ENCODE data around the gene TM4SF1. TPM values are rescaled to one million over a fixed set of nuclear protein-coding genes. Genes with fewer than 3 reads are reported as not detected.

TM4SF1 gene
- total RNA-seq = not detected

GRCh38 chr3:149377408-149378364, at the start of gene TM4SF1:
TM4SF1 (minus strand) TSS chr3:149377649; CDS start chr3:149377547, 102 bp downstream.
- no peak for ATAC-seq
- POLR2A ChIA-PET = no interaction called here
- no peak within 1 kb of the TSS for H3K27ac Mint-ChIP-seq
- peaks cover 4% of the 10 kb centered on the region for H3K27me3 Mint-ChIP-seq
- CTCF ChIA-PET = no interaction called here
- DNase-seq = no peak
- no peaks in the 10 kb centered on the region for H3K9me3 Mint-ChIP-seq (ENCODE audit: low read depth)
- H3K4me3 Mint-ChIP-seq = no peak within 1 kb of the TSS
- no peaks in the 10 kb centered on the region for H3K4me1 Mint-ChIP-seq
- no peaks in the 10 kb centered on the region for H3K36me3 Mint-ChIP-seq (ENCODE audit: low read depth)
- intact Hi-C loops (cut with DNase I, micrococcal nuclease) = no loop called here

DNA sequence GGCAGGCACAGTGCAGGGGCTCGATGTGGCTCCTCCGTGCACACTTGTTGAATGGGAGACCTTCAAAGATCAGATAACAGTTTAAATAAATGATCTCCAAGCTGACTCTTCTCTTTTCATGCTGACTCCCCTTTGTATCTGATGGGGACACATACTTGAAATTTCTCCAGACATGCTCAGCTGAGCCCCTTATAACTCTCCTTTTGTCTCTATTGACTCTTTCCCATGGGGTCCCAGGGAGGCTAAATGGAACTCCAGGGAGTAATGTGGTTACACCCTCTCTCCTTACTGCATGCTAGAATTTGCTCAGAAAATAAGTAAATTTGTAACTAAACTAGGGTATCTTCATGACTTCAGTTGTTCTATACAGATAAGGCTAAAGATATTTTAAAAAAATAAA, 48.9 kb upstream of the TM4SF1 start:
- H3K4me1 Mint-ChIP-seq = no peaks in the 10 kb centered on the region
- H3K36me3 Mint-ChIP-seq (ENCODE audit: low read depth) = no peaks in the 10 kb centered on the region
- no peak overlapping the region for H3K27ac Mint-ChIP-seq
- intact Hi-C loops (cut with DNase I, micrococcal nuclease) = no loop called here
- ATAC-seq = no peak
- peaks cover 6% of the 10 kb centered on the region for H3K27me3 Mint-ChIP-seq
- CTCF ChIA-PET = no interaction called here
- POLR2A ChIA-PET = no interaction called here
- DNase-seq = no peak
- no peak overlapping the region for H3K4me3 Mint-ChIP-seq
- no peaks in the 10 kb centered on the region for H3K9me3 Mint-ChIP-seq (ENCODE audit: low read depth)

- Mint-ChIP-seq H3K27me3 (peaks cover 6% of the 10 kb centered on the region), H3K27ac (no peak overlapping the region), H3K36me3 (ENCODE audit: low read depth) (no peaks in the 10 kb centered on the region), H3K4me3 (no peak overlapping the region), H3K9me3 (ENCODE audit: low read depth) (no peaks in the 10 kb centered on the region), H3K4me1 (no peaks in the 10 kb centered on the region)
- intact Hi-C loops (cut with DNase I, micrococcal nuclease) = no loop called here
- CTCF ChIA-PET = interaction anchor here (1.1 kb wide), 1 partner anchor 8 kb away, joined by 4 read pairs; no protein-coding TSS in a partner anchor
- ATAC-seq = no peak
- POLR2A ChIA-PET = no interaction called here
- DNase-seq = no peak
Observed at GRCh38 chr3:149424918-149425317, 47.5 kb upstream of the TM4SF1 start.

GRCh38 chr3:149421764-149422163, 44.3 kb upstream of the TM4SF1 start:
- no peak overlapping the region for H3K4me3 Mint-ChIP-seq
- no peak overlapping the region for H3K27ac Mint-ChIP-seq
- no peak for ATAC-seq
- CTCF ChIA-PET = no interaction called here
- no peaks in the 10 kb centered on the region for H3K9me3 Mint-ChIP-seq (ENCODE audit: low read depth)
- peaks cover 7% of the 10 kb centered on the region for H3K27me3 Mint-ChIP-seq
- H3K4me1 Mint-ChIP-seq = no peaks in the 10 kb centered on the region
- POLR2A ChIA-PET = no interaction called here
- intact Hi-C loops (cut with DNase I, micrococcal nuclease) = no loop called here
- H3K36me3 Mint-ChIP-seq (ENCODE audit: low read depth) = no peaks in the 10 kb centered on the region
- no peak for DNase-seq

DNA sequence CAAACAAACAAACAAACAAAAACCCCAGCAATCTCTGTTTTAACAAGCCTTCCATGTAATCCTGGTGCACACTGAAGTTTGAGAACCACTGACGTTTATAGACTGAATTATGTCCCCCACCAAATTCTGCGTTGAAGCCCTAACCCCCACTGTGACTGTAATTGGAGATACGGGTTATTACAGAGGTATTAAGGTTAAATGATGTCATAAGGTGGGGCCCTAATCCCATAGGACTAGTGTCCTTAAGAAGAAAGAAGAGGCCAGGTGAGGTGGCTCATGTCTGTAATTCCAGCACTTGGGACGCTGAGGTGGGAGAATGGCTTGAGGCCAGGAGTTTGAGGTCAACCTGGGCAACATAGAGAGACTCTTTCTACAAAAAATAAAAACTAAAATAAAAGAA, 42.4 kb upstream of the TM4SF1 start:
- Mint-ChIP-seq H3K9me3 (ENCODE audit: low read depth) (no peaks in the 10 kb centered on the region), H3K4me1 (no peaks in the 10 kb centered on the region), H3K4me3 (no peak overlapping the region), H3K27ac (no peak overlapping the region), H3K27me3 (peaks cover 9% of the 10 kb centered on the region), H3K36me3 (ENCODE audit: low read depth) (no peaks in the 10 kb centered on the region)
- intact Hi-C loops (cut with DNase I, micrococcal nuclease) = no loop called here
- no peak for DNase-seq
- no peak for ATAC-seq
- ChIA-PET CTCF (interaction anchor here (0.7 kb wide), 1 partner anchor 816 kb away, joined by 4 read pairs; no protein-coding TSS in a partner anchor), POLR2A (no interaction called here)

GRCh38 chr3:149417727-149418126, 40.3 kb upstream of the TM4SF1 start:
- DNase-seq = no peak
- H3K4me1 Mint-ChIP-seq = no peaks in the 10 kb centered on the region
- no peak overlapping the region for H3K27ac Mint-ChIP-seq
- no peaks in the 10 kb centered on the region for H3K36me3 Mint-ChIP-seq (ENCODE audit: low read depth)
- ATAC-seq = no peak
- no peak overlapping the region for H3K4me3 Mint-ChIP-seq
- no peaks in the 10 kb centered on the region for H3K9me3 Mint-ChIP-seq (ENCODE audit: low read depth)
- H3K27me3 Mint-ChIP-seq = peaks cover 6% of the 10 kb centered on the region
- intact Hi-C loops (cut with DNase I, micrococcal nuclease) = no loop called here
- ChIA-PET POLR2A (no interaction called here), CTCF (no interaction called here)

DNA sequence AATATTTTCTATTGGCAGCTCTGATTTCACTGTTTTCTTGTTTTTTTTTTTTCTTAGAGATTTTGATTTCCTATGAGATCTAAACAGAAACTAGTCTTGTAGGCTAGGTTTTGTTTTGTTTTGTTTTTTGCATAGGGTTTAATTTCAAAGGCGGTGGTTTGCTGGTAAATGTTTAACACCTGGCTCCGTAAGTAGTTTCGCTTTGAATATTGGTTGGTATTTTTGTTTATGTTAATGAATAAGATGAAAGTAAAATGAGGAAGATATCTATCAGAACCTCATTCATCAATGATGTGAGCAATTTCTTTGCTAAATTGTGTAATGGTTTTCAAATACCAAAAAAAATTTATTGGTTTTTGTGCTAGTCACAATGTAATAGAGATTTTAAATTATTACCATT, 39.7 kb upstream of the TM4SF1 start:
- Mint-ChIP-seq H3K27ac (no peak overlapping the region), H3K4me1 (no peaks in the 10 kb centered on the region), H3K27me3 (peaks cover 5% of the 10 kb centered on the region), H3K4me3 (no peak overlapping the region), H3K9me3 (ENCODE audit: low read depth) (no peaks in the 10 kb centered on the region), H3K36me3 (ENCODE audit: low read depth) (no peaks in the 10 kb centered on the region)
- intact Hi-C loops (cut with DNase I, micrococcal nuclease) = no loop called here
- DNase-seq (no peak), ATAC-seq (no peak)
- CTCF ChIA-PET = interaction anchor here (1.2 kb wide), 1 partner anchor 8 kb away, joined by 4 read pairs; no protein-coding TSS in a partner anchor
- POLR2A ChIA-PET = no interaction called here

- ATAC-seq (no peak), DNase-seq (no peak)
- Mint-ChIP-seq H3K27me3 (peaks cover 5% of the 10 kb centered on the region), H3K36me3 (ENCODE audit: low read depth) (no peaks in the 10 kb centered on the region), H3K4me1 (no peaks in the 10 kb centered on the region), H3K27ac (no peak overlapping the region), H3K9me3 (ENCODE audit: low read depth) (no peaks in the 10 kb centered on the region), H3K4me3 (no peak overlapping the region)
- CTCF ChIA-PET = interaction anchor here (0.6 to 0.7 kb wide), 2 partner anchors 54 to 95 kb away, joined by 3 to 4 read pairs; no protein-coding TSS in a partner anchor
- POLR2A ChIA-PET = no interaction called here
- intact Hi-C loops (cut with DNase I, micrococcal nuclease) = no loop called here
Observed at GRCh38 chr3:149415484-149415883, 38.0 kb upstream of the TM4SF1 start.

GRCh38 chr3:149414557-149415231, 37.2 kb upstream of the TM4SF1 start:
- H3K4me1 Mint-ChIP-seq = no peaks in the 10 kb centered on the region
- POLR2A ChIA-PET = no interaction called here
- intact Hi-C loops (cut with DNase I, micrococcal nuclease) = no loop called here
- DNase-seq (no peak), ATAC-seq (no peak)
- H3K9me3 Mint-ChIP-seq (ENCODE audit: low read depth) = no peaks in the 10 kb centered on the region
- H3K27ac Mint-ChIP-seq = no peak overlapping the region
- CTCF ChIA-PET = interaction anchor here (0.6 kb wide), 1 partner anchor 96 kb away, joined by 4 read pairs; no protein-coding TSS in a partner anchor
- H3K27me3 Mint-ChIP-seq = peaks cover 5% of the 10 kb centered on the region
- H3K4me3 Mint-ChIP-seq = no peak overlapping the region
- H3K36me3 Mint-ChIP-seq (ENCODE audit: low read depth) = no peaks in the 10 kb centered on the region

DNA sequence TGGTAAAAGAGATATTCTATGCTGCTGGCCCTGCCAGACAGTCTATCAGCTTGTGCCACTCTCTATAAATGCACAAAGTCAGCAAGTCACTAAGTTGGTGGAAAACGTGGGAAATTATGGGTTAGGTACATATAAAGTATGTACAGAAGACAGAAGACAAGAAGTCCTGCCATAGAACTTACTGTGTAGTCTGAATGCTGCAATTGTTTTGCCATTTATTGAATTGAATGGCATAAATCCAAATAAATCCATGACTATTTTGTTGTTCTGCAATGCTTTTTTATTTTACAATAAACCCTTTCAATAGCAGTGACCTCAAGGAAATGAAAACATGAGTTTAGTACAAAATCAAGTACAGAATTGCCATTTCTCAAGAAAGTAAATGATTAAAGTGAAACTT, 34.1 kb upstream of the TM4SF1 start:
- DNase-seq (no peak), ATAC-seq (no peak)
- Mint-ChIP-seq H3K27me3 (peaks cover 2% of the 10 kb centered on the region), H3K36me3 (ENCODE audit: low read depth) (no peaks in the 10 kb centered on the region), H3K4me3 (no peak overlapping the region), H3K4me1 (no peaks in the 10 kb centered on the region), H3K27ac (no peak overlapping the region), H3K9me3 (ENCODE audit: low read depth) (no peaks in the 10 kb centered on the region)
- CTCF ChIA-PET = no interaction called here
- intact Hi-C loops (cut with DNase I, micrococcal nuclease) = no loop called here
- POLR2A ChIA-PET = no interaction called here

GRCh38 chr3:149409351-149409750, 31.9 kb upstream of the TM4SF1 start:
- Mint-ChIP-seq H3K4me3 (no peak overlapping the region), H3K27me3 (no peaks in the 10 kb centered on the region), H3K4me1 (no peaks in the 10 kb centered on the region), H3K9me3 (ENCODE audit: low read depth) (no peaks in the 10 kb centered on the region), H3K36me3 (ENCODE audit: low read depth) (no peaks in the 10 kb centered on the region), H3K27ac (no peak overlapping the region)
- no peak for DNase-seq
- CTCF ChIA-PET = interaction anchor here (0.6 kb wide), 1 partner anchor 164 kb away, joined by 3 read pairs; no protein-coding TSS in a partner anchor
- intact Hi-C loops (cut with DNase I, micrococcal nuclease) = no loop called here
- POLR2A ChIA-PET = no interaction called here
- ATAC-seq = no peak

GRCh38 chr3:149407898-149408297, 30.4 kb upstream of the TM4SF1 start:
- POLR2A ChIA-PET = no interaction called here
- H3K27ac Mint-ChIP-seq = no peak overlapping the region

More at GRCh38 chr3:149407898-149408297, 30.4 kb upstream of the TM4SF1 start:
- H3K36me3 Mint-ChIP-seq (ENCODE audit: low read depth) = no peaks in the 10 kb centered on the region
- intact Hi-C loops (cut with DNase I, micrococcal nuclease) = no loop called here
- DNase-seq (no peak), ATAC-seq (no peak)
- H3K4me1 Mint-ChIP-seq = no peaks in the 10 kb centered on the region
- no peaks in the 10 kb centered on the region for H3K9me3 Mint-ChIP-seq (ENCODE audit: low read depth)
- no peaks in the 10 kb centered on the region for H3K27me3 Mint-ChIP-seq
- H3K4me3 Mint-ChIP-seq = no peak overlapping the region
- CTCF ChIA-PET = no interaction called here

Measured in activated CD4-positive, alpha-beta T cell treated with anti-CD3 and anti-CD28 coated beads for 36 hours (primary cell).